Heart left ventricle (tissue), 13 donors: ENCODE results near the gene PHF10.

Experiments used
- CTCF ChIP-seq, 12 donors: fragments of 200-600 bp; sonication (generic) in 4 of 12; IDR thresholded peaks; one replicate each; pipeline versions ENCODE4 v1.5.0 to v1.8.0; 2018 to 2022; ENCODE audit warnings: antibody characterized with exemption in 12 of 12, mild to moderate bottlenecking in 5 of 12
- POLR2A ChIP-seq, 2 donors: fragments of 450-650 bp; IDR thresholded peaks; one replicate each; pipeline ENCODE4 v1.6.1; 2017; ENCODE audit warnings: antibody characterized with exemption in 2 of 2, mild to moderate bottlenecking in 2 of 2, moderate library complexity in 2 of 2
- donor health status: ischemic (EF 13 %, LVEDD 7.1; RV severe dilation, severe dysfunction).
- donor health status: DM: no; HTN: yes; CAD: no.
- donor health status: DM: no; HTN: no; CAD: no.
- donor health status: ischemic (EF 25% LVEDD 6.9; RV normal size, moderate dysfunction).
- donor health status: ischemic (EF 25% LVEDD 5.7; RV mildly dilated, moderate dysfunction).
- donor health status: ischemic (EF 35%, LVEDD 5.7; RV mildly dilated, moderate dysfunction).
- donor health status: nonischemic (EF 11% LVEDD 7.7; RV severe dilation, severe dysfunction).
- donor health status: DM: yes; HTN: yes; CAD: no.
- donor health status: PGD.
- donor health status: ischemic (EF 29% LVEDD 5.4; RV normal size, mild dysfunction).
- donor health status: nonischemic (EF 23%, LVEDD 6.1; RV moderate dilation, normal function).

GRCh38 chr6:169726963-169727362 is 2.7 kb upstream of the PHF10 start:
- no peak for TF ChIP-seq CTCF (IDR thresholded peaks at IDR 0.05)
- no peak for TF ChIP-seq POLR2A (IDR thresholded peaks at IDR 0.05)
